Stimulated activated CD4-positive, alpha-beta T cell treated with anti-CD3 and anti-CD28 coated beads, TNF-alpha, amount 100 ng/mL, for 24 hours (primary cell): ENCODE measurements around the gene FBLN1.

Source experiments
- DNase-seq, 3 experiments: peaks; one replicate each; pipeline ENCODE4 v3.0.0-alpha.2; 2020; ENCODE audit warnings: low read depth in 3 of 3

Gene FBLN1

DNA sequence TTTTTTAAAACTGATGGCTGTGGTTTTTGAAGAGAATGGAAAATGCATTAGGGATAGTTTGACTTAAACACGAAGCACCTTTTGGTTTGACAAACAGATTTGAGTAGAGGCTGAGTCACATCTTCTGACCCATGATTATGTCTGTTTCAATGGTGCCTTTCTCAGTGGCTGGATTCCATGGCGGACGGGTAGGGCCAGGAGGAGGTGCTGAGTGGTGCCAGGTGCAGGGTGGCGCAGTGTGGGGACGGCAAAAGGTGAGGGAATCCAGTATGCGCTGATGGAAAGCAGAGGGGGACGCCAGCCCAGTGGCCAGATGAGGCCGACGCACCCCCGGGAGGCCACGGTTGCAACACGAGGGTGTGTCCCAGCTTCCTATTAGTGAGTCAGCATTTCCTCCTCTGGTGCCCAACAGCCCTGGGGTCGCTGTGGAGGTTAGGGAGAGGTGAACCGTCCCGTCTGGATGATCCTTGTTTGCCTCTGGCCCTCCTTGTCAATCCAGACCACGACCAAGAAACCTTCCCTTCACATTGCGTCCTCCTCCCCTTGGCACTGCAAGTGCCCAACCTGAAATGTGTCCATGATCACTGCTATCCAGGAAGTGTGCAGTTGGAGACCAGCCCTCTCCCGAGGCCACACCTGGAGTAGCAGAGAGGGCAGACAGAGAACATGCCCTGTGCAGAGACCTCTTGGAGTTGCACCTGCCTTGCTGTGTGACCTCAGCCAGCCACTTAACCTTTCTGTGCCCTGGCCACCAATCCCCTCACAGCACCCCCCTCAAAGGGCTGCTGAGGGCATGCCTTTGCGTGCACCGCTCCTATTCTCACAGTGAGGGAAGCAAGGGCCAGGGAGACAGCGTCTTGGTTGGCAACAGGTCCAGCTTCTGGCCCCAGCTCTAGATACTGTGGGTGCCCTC is 136.4 kb downstream of the FBLN1 start:
- no peak for DNase-seq

DNA sequence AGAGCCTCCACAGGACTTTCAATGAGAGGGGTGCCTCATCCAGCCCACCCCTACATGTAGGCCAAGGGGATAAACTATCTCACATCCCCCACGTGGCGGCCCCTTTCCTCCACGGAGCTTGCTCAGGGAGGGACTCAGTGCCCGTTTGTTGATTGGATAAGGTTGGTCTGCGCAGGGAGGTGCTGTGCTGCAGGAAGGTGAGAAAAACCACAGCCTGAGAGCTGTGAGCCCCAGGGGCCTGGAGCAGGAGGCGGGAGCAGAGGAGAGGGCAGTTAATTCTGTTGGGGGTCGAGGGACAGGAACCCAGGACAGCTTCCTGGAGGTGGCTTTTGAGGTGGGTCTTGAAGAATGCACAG is 137.0 kb downstream of the FBLN1 start:
- no peak for DNase-seq

DNA sequence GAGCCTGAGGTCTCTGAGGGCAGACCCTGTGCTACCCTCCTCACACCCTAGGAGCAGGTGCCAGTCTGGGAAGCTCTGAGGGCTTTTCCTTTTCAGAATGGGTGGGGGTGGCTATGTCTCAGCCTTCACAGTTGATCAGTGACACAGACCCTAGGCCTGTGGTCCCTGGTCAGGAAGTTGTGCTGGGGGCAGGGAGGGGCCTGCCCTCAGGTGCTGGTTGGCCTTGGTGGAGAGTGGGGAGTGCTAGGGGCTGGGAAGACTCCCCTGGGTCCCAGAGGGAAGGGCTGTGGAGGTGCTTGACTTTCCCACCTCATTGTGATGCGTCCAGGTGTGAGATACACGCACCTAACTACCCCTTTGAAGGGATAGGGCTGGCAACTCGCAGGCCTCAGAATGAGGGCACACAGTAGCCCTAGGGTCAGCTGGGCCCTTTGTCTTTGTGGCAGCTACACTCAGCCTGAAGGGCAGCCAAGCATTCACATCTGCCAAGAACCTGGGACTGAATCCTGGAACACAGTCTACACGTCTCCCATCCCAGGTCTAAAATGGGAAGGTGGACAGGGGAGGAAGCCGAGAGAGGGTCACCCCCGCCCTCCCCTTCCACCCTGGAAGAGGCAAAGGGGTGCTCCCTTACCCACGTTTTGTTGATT is 137.7 kb downstream of the FBLN1 start:
- DNase-seq, result no peak

DNA sequence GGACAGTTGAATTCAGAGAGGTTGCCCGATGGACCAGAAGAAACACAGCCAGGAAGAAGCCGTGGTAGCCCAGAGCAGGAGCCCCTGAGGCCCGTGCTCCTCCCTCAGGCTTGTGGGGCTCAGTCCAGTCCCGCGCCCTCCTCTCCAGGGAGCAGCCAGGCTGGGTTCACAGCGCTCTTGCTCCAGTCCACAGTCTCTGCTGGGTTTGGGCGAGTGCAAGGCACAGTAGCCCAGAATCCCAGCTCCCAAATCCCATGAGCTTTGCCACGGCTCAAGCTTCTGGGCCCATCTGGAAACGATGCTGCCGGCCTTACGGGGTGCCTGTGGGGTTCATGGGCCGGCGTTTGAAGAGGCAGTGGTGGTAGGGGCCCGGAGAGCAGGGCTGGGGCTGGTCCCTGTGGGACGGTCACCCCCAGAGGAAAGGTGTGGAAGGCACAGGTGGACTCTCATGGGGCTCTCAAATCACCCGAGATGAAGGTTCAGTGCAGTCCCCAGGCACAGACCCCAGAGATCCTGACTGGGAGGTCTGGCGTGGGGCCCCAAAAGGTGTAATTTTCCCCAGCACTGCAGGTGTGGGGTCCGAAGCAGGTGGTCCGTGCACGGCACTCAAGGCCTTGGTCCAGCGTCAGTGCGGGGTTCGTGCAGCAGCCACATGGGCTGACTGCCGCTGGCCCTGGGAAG is 138.4 kb downstream of the FBLN1 start:
- no peak for DNase-seq

DNA sequence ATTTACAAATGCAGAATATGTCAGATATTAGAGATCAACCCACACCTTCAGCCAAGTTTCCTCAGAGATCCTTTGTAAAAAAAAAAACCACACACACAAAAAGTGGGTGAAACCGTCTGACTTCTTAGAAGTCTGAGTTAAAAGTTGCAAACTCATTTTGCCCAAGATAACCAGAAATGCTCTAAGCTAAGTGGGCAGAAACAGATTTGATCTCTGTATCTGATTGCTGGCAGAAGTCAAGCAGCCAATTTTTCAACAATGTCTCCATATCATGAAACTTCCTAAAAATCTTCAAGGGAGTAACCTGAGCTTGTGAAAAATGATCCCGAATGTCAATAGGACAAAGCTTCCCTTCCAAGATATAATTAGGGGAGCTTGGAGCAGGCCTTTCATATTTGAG is 140.3 kb downstream of the FBLN1 start:
- no peak for DNase-seq

DNA sequence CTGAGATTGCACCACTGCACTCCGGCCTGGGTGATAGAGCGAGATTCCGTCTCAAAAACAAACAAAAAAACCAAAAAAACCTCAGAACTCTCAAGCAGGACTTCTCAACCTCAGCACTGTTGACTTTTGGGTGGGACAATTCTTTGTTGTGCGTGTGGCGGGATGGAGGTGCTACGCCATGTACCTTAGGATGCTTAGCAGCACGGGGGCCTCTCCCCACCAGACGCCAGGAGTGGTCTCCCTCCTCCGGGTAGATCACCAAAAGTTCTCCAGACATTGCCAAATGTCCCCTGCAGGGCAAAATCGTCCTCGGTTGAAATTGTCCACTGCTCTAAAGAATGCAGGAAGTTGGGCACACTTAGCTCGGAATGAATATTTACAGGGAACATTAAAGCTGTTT is 142.0 kb downstream of the FBLN1 start:
- no peak for DNase-seq

DNA sequence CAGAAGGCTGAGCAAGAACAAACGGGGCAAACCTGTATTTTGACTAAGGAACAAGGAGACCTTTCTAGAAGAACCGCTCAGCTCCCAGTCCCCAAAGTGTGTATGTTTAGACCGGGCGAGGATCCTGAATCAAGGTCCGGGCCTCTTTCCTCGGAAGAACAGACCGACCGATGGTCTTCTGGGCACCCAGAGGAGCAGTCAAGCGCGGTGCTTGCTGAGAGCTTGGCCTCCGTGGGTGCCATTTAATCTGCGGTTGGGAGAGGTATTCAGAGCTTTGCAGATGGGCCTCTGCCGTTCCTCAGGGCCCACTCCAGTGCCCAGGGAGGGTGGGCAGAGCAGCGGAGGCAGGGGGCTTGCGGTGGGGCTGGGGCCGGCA is 142.5 kb downstream of the FBLN1 start:
- DNase-seq, result no peak

DNA sequence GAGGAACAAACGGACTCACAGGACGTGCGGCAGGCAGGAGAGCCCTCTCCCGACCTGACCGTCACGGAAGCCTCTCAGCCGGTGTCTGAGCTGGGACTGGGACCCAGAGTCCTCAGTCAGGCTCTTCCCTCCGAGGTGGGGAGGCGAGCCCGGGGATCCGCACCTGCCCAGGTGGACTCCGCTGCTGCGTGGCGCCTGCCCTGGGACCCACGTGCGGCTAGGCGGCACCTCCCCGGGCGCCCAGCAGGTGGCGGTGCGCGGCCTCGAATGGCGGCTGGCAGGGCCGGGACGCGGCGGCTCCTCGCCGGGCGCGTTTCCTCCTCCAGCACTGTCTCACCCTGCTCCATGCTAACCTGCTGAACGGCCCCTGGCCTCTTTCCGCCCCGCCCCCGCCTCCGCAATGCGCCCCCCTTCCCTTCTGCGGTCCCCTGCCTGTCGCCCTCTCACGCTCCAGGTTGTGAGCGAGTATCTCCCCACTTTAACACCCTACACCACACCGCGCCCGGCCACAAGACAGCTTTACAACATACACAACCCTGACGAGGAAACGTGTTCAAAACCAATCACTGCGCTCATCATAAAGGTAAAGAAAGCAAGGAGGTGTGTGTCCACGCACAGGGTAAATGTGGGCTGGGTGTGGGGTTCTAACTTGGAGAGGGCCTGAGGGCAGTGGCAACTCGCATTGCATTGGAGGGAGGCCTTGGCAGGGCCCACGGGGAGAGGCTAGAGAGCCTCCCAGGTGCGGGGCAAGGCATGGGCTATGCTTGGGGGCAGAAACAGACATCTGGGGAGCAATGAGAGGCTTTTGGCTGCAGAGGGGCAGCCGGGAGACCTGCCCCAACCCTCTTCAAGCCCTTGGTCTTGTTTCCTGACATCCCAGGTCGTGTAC is 143.1 kb downstream of the FBLN1 start:
- peak; percentile 63 to 79 (median 69) for DNase-seq

DNA sequence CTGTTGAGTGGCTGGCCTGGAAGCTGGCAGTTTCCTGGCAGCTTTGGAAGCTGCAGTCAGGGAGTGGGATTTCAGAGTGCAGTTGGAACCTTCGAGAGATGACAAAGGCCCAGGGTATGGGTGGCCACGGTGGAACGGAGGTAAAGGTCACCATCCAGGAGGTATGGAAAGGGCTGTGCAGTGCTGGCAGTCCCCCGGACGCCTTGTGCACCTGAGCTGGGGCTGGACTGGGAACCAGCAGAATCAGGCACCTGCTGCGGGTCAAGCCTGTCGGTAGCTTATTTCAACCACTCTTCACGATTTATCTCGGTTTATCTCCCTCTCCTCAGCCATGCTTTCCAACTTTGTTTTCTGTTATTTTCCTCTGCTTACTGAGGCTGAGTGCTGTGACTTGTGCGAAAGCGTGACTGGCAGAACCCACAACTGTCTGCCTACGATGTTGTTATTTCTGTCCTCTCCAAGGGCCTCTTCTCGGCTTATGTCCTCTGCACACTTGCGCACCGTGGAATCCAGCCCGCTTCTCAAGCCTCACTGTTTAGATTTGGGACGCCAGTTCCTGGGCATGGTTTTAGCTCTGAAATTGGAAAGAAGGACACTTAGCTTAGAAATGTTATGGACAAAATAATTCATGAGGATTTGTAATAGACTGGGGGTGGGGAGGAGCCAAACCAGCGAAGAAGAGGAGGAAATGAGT is 145.0 kb downstream of the FBLN1 start:
- DNase-seq, result no peak

DNA sequence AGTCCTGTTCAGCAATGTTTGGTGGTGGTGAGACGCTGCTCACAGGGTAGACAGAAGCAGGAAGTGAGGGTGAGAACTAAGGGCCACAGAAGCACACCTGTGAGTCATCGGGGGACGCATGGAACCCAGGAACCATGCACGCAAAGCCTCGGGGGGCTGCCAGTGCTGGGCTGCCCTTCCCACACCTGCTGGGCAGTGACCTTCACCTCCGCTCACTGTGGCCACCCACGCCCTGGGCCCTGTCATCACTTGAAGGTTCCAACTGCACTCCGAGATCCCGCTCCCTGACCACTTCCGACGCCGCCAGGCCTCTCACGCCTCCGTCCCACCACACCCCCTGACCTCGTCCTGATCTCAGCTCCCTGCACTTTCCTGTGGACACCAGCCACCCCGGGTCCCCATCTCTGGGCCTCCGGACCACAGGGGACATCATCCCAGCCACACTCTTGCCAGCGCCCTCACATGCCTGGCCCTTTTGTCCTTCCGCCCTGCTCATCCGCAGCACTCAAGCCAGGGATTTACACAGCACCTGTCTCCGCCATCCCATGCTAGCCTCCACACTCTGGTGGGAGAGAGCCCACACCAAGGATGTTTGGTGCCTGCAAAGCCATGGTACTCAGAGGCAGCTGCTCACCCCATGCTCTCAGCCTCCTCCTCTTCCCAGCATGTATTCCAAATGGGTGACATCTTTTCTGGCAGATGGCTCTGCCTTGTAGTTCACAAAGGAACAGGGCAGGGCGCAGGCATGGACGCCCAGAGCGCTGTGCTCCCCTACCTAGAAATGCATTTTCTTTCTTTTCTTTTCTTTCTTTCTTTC is 145.8 kb downstream of the FBLN1 start:
- DNase-seq, result no peak

DNA sequence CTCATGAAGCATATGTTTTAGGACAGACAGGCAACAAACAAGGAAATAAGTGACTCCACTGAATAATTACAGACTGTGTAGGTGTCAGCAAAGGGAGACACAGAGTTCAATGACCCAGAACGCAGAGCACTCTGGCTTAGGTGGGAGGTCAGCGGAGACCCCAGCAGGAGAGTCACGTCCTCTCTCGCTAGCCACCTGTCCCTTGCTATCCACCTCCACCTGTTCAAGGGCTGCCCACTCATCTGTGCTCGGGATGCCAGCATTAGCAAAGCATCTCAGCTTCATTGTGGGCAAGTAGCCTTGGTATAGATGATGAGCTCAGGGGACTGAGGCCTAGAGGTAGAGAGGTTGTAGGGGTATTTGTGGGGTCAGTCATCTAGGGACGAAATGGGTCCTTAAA is 147.1 kb downstream of the FBLN1 start:
- DNase-seq, result no peak

DNA sequence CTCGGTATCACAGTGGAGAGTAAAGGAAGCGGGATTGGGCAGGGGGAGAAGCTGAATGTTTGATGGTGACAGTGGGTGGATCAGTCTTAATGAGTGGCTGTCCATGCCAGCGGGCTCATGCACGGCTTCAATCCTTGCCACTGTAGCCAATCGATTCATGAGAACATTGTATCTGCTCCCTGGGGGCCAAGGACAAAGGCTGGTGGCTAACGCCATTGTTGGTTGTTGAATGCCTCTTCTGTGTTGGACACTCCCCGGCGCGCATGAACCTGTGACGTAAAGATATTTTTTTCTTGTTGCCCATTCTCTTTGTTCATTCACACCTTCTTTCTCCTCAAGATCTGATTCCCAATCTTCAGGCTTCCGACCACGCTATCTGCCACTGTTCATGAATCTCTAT is 148.0 kb downstream of the FBLN1 start:
- no peak for DNase-seq
